ENCODE data around the gene PDZD2. TPM values are rescaled to one million over a fixed set of nuclear protein-coding genes. Genes with fewer than 3 reads are reported as not detected.

The PDZD2 gene
- total RNA-seq, 1 experiment from 2014 or later: 0.37 TPM

DNA sequence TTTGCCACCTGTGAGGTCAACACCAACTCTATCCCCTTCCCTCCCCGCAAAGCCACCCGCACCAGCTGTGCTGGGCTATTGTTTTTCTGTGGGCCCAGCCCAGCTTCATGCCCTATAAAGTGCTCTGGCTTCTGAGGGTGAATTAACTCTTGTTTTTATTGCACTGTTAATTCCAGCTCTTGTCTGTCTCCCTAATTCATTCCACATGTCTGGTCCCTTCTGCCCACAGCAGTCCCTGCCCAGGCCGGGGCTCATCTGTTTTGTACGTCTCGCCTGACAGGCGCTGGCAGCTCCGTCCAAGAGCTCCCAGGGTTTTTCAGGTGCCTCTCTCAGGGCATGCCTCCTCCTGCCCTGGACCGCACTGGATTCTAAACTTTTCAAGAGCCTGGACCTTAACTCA lies 118.9 kb downstream of the PDZD2 start:
- Histone ChIP-seq H3K36me3 (ENCODE audit: control insufficient read depth in 1 of 2, insufficient read depth in 2 of 2, low read length in 2 of 2) (no peaks in the 10 kb centered on the region), H3K9me2 (ENCODE audit: insufficient read depth) (no peaks in the 10 kb centered on the region), H3K4me2 (ENCODE audit: low read length) (no peak overlapping the region), H3K27ac (ENCODE audit: low read depth, low read length) (no peak overlapping the region), H3K9me3 (ENCODE audit: control insufficient read depth in 1 of 2, insufficient read depth in 1 of 2, low read depth in 1 of 2, low read length in 2 of 2) (no peaks in the 10 kb centered on the region), H3K79me2 (ENCODE audit: insufficient read depth, low read length) (no peaks in the 10 kb centered on the region), H2AFZ (ENCODE audit: low read depth, low read length, poor library complexity, severe bottlenecking) (no peak overlapping the region), H4K20me1 (ENCODE audit: insufficient read depth) (no peaks in the 10 kb centered on the region), H3K27me3 (ENCODE audit: insufficient read depth, low read length) (no peaks in the 10 kb centered on the region; the same call in 1 of the 2 replicates), H3K4me1 (ENCODE audit: control insufficient read depth in 1 of 2, insufficient read depth in 2 of 2, low read length in 2 of 2) (no peaks in the 10 kb centered on the region), H3K9ac (ENCODE audit: low read length) (no peak overlapping the region), H3K4me3 (replicated peaks in 1 of 2; ENCODE audit: low read depth in 1 of 2, low read length in 2 of 2) (no peak overlapping the region)
- DNase-seq (ENCODE audit: low read depth, low spot score): no peak
- ChIA-PET RAD21 (ENCODE audit: low non-redundant PET in 1 of 2, low total read pairs in 2 of 2, uncharacterized antibody in 2 of 2, unreplicated experiment in 2 of 2) (no interaction called here), POLR2A (no interaction called here), CTCF (no interaction called here)
- BruUV-seq (replicated peaks): no TSS peak
- TF ChIP-seq, protein P1, sequence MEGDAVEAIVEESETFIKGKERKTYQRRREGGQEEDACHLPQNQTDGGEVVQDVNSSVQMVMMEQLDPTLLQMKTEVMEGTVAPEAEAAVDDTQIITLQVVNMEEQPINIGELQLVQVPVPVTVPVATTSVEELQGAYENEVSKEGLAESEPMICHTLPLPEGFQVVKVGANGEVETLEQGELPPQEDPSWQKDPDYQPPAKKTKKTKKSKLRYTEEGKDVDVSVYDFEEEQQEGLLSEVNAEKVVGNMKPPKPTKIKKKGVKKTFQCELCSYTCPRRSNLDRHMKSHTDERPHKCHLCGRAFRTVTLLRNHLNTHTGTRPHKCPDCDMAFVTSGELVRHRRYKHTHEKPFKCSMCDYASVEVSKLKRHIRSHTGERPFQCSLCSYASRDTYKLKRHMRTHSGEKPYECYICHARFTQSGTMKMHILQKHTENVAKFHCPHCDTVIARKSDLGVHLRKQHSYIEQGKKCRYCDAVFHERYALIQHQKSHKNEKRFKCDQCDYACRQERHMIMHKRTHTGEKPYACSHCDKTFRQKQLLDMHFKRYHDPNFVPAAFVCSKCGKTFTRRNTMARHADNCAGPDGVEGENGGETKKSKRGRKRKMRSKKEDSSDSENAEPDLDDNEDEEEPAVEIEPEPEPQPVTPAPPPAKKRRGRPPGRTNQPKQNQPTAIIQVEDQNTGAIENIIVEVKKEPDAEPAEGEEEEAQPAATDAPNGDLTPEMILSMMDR (IDR thresholded peaks at IDR 0.05 in 2 of 3, conservative IDR thresholded peaks at IDR 0.05 in 1 of 3; ENCODE audit: borderline replicate concordance in 1 of 3, insufficient read depth in 1 of 3, low read depth in 2 of 3, low read length in 2 of 3): no peak
- TF ChIP-seq SIN3A (IDR thresholded peaks at IDR 0.05; ENCODE audit: low read depth): no peak
- no peak for TF ChIP-seq EZH2 (IDR thresholded peaks at IDR 0.05)
- TF ChIP-seq, protein P2, sequence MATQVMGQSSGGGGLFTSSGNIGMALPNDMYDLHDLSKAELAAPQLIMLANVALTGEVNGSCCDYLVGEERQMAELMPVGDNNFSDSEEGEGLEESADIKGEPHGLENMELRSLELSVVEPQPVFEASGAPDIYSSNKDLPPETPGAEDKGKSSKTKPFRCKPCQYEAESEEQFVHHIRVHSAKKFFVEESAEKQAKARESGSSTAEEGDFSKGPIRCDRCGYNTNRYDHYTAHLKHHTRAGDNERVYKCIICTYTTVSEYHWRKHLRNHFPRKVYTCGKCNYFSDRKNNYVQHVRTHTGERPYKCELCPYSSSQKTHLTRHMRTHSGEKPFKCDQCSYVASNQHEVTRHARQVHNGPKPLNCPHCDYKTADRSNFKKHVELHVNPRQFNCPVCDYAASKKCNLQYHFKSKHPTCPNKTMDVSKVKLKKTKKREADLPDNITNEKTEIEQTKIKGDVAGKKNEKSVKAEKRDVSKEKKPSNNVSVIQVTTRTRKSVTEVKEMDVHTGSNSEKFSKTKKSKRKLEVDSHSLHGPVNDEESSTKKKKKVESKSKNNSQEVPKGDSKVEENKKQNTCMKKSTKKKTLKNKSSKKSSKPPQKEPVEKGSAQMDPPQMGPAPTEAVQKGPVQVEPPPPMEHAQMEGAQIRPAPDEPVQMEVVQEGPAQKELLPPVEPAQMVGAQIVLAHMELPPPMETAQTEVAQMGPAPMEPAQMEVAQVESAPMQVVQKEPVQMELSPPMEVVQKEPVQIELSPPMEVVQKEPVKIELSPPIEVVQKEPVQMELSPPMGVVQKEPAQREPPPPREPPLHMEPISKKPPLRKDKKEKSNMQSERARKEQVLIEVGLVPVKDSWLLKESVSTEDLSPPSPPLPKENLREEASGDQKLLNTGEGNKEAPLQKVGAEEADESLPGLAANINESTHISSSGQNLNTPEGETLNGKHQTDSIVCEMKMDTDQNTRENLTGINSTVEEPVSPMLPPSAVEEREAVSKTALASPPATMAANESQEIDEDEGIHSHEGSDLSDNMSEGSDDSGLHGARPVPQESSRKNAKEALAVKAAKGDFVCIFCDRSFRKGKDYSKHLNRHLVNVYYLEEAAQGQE (IDR thresholded peaks at IDR 0.05; ENCODE audit: low read depth): no peak
- TF ChIP-seq ZNF274 (IDR thresholded peaks at IDR 0.05; ENCODE audit: low read depth, low read length): no peak
- TF ChIP-seq, protein P3, sequence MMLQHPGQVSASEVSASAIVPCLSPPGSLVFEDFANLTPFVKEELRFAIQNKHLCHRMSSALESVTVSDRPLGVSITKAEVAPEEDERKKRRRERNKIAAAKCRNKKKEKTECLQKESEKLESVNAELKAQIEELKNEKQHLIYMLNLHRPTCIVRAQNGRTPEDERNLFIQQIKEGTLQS (IDR thresholded peaks at IDR 0.05): no peak
- TF ChIP-seq SP1 (IDR thresholded peaks at IDR 0.05; ENCODE audit: low read depth): no peak
- TF ChIP-seq, protein P4, sequence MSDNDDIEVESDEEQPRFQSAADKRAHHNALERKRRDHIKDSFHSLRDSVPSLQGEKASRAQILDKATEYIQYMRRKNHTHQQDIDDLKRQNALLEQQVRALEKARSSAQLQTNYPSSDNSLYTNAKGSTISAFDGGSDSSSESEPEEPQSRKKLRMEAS (IDR thresholded peaks at IDR 0.05): no peak
- TF ChIP-seq CEBPB (IDR thresholded peaks at IDR 0.05; ENCODE audit: low read depth): no peak
- TF ChIP-seq SRF (IDR thresholded peaks at IDR 0.05; ENCODE audit: low read depth): no peak
- TF ChIP-seq, protein P5, sequence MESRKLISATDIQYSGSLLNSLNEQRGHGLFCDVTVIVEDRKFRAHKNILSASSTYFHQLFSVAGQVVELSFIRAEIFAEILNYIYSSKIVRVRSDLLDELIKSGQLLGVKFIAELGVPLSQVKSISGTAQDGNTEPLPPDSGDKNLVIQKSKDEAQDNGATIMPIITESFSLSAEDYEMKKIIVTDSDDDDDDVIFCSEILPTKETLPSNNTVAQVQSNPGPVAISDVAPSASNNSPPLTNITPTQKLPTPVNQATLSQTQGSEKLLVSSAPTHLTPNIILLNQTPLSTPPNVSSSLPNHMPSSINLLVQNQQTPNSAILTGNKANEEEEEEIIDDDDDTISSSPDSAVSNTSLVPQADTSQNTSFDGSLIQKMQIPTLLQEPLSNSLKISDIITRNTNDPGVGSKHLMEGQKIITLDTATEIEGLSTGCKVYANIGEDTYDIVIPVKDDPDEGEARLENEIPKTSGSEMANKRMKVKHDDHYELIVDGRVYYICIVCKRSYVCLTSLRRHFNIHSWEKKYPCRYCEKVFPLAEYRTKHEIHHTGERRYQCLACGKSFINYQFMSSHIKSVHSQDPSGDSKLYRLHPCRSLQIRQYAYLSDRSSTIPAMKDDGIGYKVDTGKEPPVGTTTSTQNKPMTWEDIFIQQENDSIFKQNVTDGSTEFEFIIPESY (IDR thresholded peaks at IDR 0.05; ENCODE audit: extremely low read depth, insufficient replicate concordance, low read length): no peak
- no peak for TF ChIP-seq POLR2A (IDR thresholded peaks at IDR 0.05; ENCODE audit: borderline replicate concordance, extremely low read depth, insufficient read depth, insufficient read length)
- no peak for TF ChIP-seq RAD21 (IDR thresholded peaks at IDR 0.05; ENCODE audit: low read depth)
- no peak for TF ChIP-seq FOSL1 (IDR thresholded peaks at IDR 0.05; ENCODE audit: low read depth)
- intact Hi-C loops (cut with micrococcal nuclease): no loop called here
- ATAC-seq: no peak
